Liver (tissue), 9 donors: ENCODE data around the gene LMOD3. TPM values are rescaled to one million over a fixed set of nuclear protein-coding genes. Genes with fewer than 3 reads are reported as not detected.

Experiments
- DNase-seq: peaks from one replicate; pipeline ENCODE4 v3.0.0-alpha.2; 2017; ENCODE audit warnings: low spot score
- H3K27ac ChIP-seq, 2 donors: one replicate each; pipeline ENCODE4 v1.7.0; 2013; ENCODE audit warnings: inconsistent platforms in 2 of 2, low read length in 2 of 2, control low read depth in 1 of 2, low read depth in 1 of 2, mild to moderate bottlenecking in 1 of 2
- H3K27me3 ChIP-seq, 4 donors: one replicate each; pipeline versions ENCODE4 v1.6.1 to v1.7.0; 2013; ENCODE audit warnings: low read length in 3 of 4, inconsistent platforms in 1 of 4, mild to moderate bottlenecking in 1 of 4, moderate library complexity in 1 of 4; ENCODE audit not compliant: control insufficient read depth in 4 of 4, insufficient read depth in 4 of 4
- H3K36me3 ChIP-seq, 4 donors: one replicate each; pipeline versions ENCODE4 v1.6.1 to v1.7.0; 2013; ENCODE audit warnings: low read length in 3 of 4, mild to moderate bottlenecking in 3 of 4, low read depth in 1 of 4, moderate library complexity in 1 of 4; ENCODE audit not compliant: control insufficient read depth in 4 of 4, insufficient read depth in 3 of 4
- H3K4me1 ChIP-seq, 4 donors: one replicate each; pipeline versions ENCODE4 v1.6.1 to v1.7.0; 2013; ENCODE audit warnings: low read length in 3 of 4, mild to moderate bottlenecking in 3 of 4, moderate library complexity in 1 of 4; ENCODE audit not compliant: control insufficient read depth in 4 of 4, insufficient read depth in 4 of 4
- H3K4me3 ChIP-seq, 3 donors: one replicate each; pipeline versions ENCODE4 v1.6.1 to v1.7.0; 2013; ENCODE audit warnings: low read length in 3 of 3, control low read depth in 1 of 3, low read depth in 1 of 3, mild to moderate bottlenecking in 1 of 3
- H3K9ac ChIP-seq, 2 donors: one replicate each; pipeline ENCODE4 v1.7.0; 2013; ENCODE audit warnings: low read length in 2 of 2, mild to moderate bottlenecking in 2 of 2, moderate library complexity in 2 of 2, control low read depth in 1 of 2, low read depth in 1 of 2
- H3K9me3 ChIP-seq, 4 donors: one replicate each; pipeline versions ENCODE4 v1.6.1 to v1.7.0; 2013; ENCODE audit warnings: low read length in 3 of 4; ENCODE audit not compliant: control insufficient read depth in 4 of 4
- EGR1 ChIP-seq, 2 donors: IDR thresholded peaks; 2 replicates each; pipeline ENCODE4 v1.6.1; 2016 to 2018; ENCODE audit warnings: antibody characterized with exemption in 2 of 2, low read depth in 2 of 2
- FOXA1 ChIP-seq: IDR thresholded peaks from 2 replicates; pipeline ENCODE4 v1.6.1; 2016; ENCODE audit warnings: antibody characterized with exemption
- FOXA2 ChIP-seq: IDR thresholded peaks from 2 replicates; pipeline ENCODE4 v1.6.1; 2016; ENCODE audit warnings: antibody characterized with exemption
- GABPA ChIP-seq, 2 donors: IDR thresholded peaks in 1 of 2; conservative IDR thresholded peaks in 1 of 2; 2 replicates each; pipeline ENCODE4 v1.6.1; 2016; ENCODE audit warnings: antibody characterized with exemption in 2 of 2, mild to moderate bottlenecking in 1 of 2, moderate library complexity in 1 of 2
- HNF4A ChIP-seq, 2 donors: conservative IDR thresholded peaks; 2 replicates each; pipeline ENCODE4 v1.6.1; 2016; ENCODE audit warnings: antibody characterized with exemption in 2 of 2, mild to moderate bottlenecking in 2 of 2
- HNF4G ChIP-seq: IDR thresholded peaks from 2 replicates; pipeline ENCODE4 v1.6.1; 2016; ENCODE audit warnings: antibody characterized with exemption
- JUND ChIP-seq, 2 donors: IDR thresholded peaks; 2 replicates each; pipeline ENCODE4 v1.6.1; 2016; ENCODE audit warnings: antibody characterized with exemption in 2 of 2
- MAX ChIP-seq: IDR thresholded peaks from 2 replicates; pipeline ENCODE4 v1.6.1; 2016; ENCODE audit warnings: antibody characterized with exemption
- NR2F2 ChIP-seq: IDR thresholded peaks from 2 replicates; pipeline ENCODE4 v1.6.1; 2016; ENCODE audit warnings: antibody characterized with exemption
- RAD21 ChIP-seq, 2 donors: IDR thresholded peaks; 2 replicates each; pipeline ENCODE4 v1.6.1; 2016; ENCODE audit warnings: antibody characterized with exemption in 2 of 2, mild to moderate bottlenecking in 2 of 2
- REST ChIP-seq: IDR thresholded peaks from 2 replicates; pipeline ENCODE4 v1.6.1; 2016; ENCODE audit warnings: antibody characterized with exemption, mild to moderate bottlenecking
- RXRA ChIP-seq, 2 donors: IDR thresholded peaks; 2 replicates each; pipeline ENCODE4 v1.6.1; 2017 to 2018; ENCODE audit warnings: antibody characterized with exemption in 2 of 2, mild to moderate bottlenecking in 1 of 2
- SP1 ChIP-seq: IDR thresholded peaks from 2 replicates; pipeline ENCODE4 v1.6.1; 2018; ENCODE audit warnings: antibody characterized with exemption, mild to moderate bottlenecking
- TAF1 ChIP-seq: conservative IDR thresholded peaks from 2 replicates; pipeline ENCODE4 v1.6.1; 2016; ENCODE audit warnings: antibody characterized with exemption, mild to moderate bottlenecking
- YY1 ChIP-seq: IDR thresholded peaks from 2 replicates; pipeline ENCODE4 v1.6.1; 2016; ENCODE audit warnings: antibody characterized with exemption, mild to moderate bottlenecking
- ZBTB33 ChIP-seq: IDR thresholded peaks from 2 replicates; pipeline ENCODE4 v1.6.1; 2016; ENCODE audit warnings: antibody characterized with exemption
- WGBS: extraction: QIAGEN DNeasy Blood & Tissue Kit; methylation state at CpG from one replicate; pipeline ENCODE4 v1.1.7; 2013; 5-methylcytosine and 5-hydroxymethylcytosine counted together
- polyA plus RNA-seq, 2 donors: library from polyadenylated mRNA; stranded (reverse) in 1 of 2; unstranded in 1 of 2; fragments of 200-250 nt in 1 of 2; fragments of >200 nt in 1 of 2; fragmentation: Nextera tagmentation in 1 of 2; extraction: Ambion mirVana in 1 of 2; gene quantifications; one replicate each; pipeline versions ENCODE4 v1.2.1 to v1.2.3, GENCODE V29; 2013 to 2015
- total RNA-seq, 2 donors: library from RNA; depleted of rRNA; stranded (reverse); fragments of >200 nt; gene quantifications; one replicate each; pipeline ENCODE4 v1.2.3, GENCODE V29; 2014
- TF ChIP-seq, protein P1 (sequence below): fragments of 150-350 bp; IDR thresholded peaks from 2 replicates; pipeline ENCODE4 v1.5.1; 2017; ENCODE audit warnings: improper control_type of control experiment, low read depth, low read length; ENCODE audit not compliant: missing input control
- TF ChIP-seq, protein P2 (sequence below): IDR thresholded peaks from 2 replicates; pipeline ENCODE4 v1.6.1; 2016; ENCODE audit warnings: antibody characterized with exemption
- donor health status: healthy.
- donor health status: healthy.
- donor health status: healthy.
- donor health status: healthy.
- donor health status: healthy.

The LMOD3 gene
- total and polyA plus RNA-seq, 4 donors = 0.02 to 0.04 TPM; not detected in 2

GRCh38 chr3:69072928-69073327, 49.5 kb downstream of the LMOD3 start:
- Histone ChIP-seq H3K27me3 (no peaks in the 10 kb centered on the region), H3K9ac (no peak overlapping the region), H3K9me3 (no peaks in the 10 kb centered on the region), H3K4me3 (no peak overlapping the region), H3K4me1 (no peaks in the 10 kb centered on the region), H3K36me3 (peaks cover 3 to 8% (median 4%) of the 10 kb centered on the region in 4 donors), H3K27ac (no peak overlapping the region)
- WGBS = 97% methylated on average over 3 of the region's 3 CpGs
- no peak for TF ChIP-seq ZBTB33
- no peak for TF ChIP-seq RXRA (IDR thresholded peaks at IDR 0.05)
- TF ChIP-seq GABPA (IDR thresholded peaks at IDR 0.05 in 1 of 2, conservative IDR thresholded peaks at IDR 0.05 in 1 of 2) = no peak
- no peak for TF ChIP-seq TAF1
- no peak for TF ChIP-seq REST
- no peak for TF ChIP-seq JUND (IDR thresholded peaks at IDR 0.05)
- TF ChIP-seq, protein P1, sequence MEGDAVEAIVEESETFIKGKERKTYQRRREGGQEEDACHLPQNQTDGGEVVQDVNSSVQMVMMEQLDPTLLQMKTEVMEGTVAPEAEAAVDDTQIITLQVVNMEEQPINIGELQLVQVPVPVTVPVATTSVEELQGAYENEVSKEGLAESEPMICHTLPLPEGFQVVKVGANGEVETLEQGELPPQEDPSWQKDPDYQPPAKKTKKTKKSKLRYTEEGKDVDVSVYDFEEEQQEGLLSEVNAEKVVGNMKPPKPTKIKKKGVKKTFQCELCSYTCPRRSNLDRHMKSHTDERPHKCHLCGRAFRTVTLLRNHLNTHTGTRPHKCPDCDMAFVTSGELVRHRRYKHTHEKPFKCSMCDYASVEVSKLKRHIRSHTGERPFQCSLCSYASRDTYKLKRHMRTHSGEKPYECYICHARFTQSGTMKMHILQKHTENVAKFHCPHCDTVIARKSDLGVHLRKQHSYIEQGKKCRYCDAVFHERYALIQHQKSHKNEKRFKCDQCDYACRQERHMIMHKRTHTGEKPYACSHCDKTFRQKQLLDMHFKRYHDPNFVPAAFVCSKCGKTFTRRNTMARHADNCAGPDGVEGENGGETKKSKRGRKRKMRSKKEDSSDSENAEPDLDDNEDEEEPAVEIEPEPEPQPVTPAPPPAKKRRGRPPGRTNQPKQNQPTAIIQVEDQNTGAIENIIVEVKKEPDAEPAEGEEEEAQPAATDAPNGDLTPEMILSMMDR = no peak
- no peak for TF ChIP-seq NR2F2
- TF ChIP-seq RAD21 (IDR thresholded peaks at IDR 0.05) = no peak
- no peak for TF ChIP-seq HNF4A (conservative IDR thresholded peaks at IDR 0.05)
- no peak for TF ChIP-seq YY1
- TF ChIP-seq, protein P2, sequence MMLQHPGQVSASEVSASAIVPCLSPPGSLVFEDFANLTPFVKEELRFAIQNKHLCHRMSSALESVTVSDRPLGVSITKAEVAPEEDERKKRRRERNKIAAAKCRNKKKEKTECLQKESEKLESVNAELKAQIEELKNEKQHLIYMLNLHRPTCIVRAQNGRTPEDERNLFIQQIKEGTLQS = no peak
- TF ChIP-seq FOXA1 = no peak
- no peak for TF ChIP-seq SP1
- TF ChIP-seq EGR1 (IDR thresholded peaks at IDR 0.05; ENCODE audit: low read depth in 2 of 2) = no peak
- TF ChIP-seq MAX = no peak
- no peak for TF ChIP-seq FOXA2
- no peak for TF ChIP-seq HNF4G
- DNase-seq = no peak
